GM08714 (cell line): Measurements from ENCODE around the gene PLCD3.

Source experiments
- H3K4me3 ChIP-seq: fragments of 200-500 bp; sonication (Bioruptor generic); 2 replicates; pipeline ENCODE4 v1.5.1; 2014; ENCODE audit warnings: mild to moderate bottlenecking, low read length, inconsistent platforms
- ZNF274 ChIP-seq: IDR thresholded peaks from 2 replicates; pipeline ENCODE4 v1.6.1; 2012; ENCODE audit warnings: mild to moderate bottlenecking, low read depth, low read length

Gene PLCD3, protein sequence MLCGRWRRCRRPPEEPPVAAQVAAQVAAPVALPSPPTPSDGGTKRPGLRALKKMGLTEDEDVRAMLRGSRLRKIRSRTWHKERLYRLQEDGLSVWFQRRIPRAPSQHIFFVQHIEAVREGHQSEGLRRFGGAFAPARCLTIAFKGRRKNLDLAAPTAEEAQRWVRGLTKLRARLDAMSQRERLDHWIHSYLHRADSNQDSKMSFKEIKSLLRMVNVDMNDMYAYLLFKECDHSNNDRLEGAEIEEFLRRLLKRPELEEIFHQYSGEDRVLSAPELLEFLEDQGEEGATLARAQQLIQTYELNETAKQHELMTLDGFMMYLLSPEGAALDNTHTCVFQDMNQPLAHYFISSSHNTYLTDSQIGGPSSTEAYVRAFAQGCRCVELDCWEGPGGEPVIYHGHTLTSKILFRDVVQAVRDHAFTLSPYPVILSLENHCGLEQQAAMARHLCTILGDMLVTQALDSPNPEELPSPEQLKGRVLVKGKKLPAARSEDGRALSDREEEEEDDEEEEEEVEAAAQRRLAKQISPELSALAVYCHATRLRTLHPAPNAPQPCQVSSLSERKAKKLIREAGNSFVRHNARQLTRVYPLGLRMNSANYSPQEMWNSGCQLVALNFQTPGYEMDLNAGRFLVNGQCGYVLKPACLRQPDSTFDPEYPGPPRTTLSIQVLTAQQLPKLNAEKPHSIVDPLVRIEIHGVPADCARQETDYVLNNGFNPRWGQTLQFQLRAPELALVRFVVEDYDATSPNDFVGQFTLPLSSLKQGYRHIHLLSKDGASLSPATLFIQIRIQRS

DNA sequence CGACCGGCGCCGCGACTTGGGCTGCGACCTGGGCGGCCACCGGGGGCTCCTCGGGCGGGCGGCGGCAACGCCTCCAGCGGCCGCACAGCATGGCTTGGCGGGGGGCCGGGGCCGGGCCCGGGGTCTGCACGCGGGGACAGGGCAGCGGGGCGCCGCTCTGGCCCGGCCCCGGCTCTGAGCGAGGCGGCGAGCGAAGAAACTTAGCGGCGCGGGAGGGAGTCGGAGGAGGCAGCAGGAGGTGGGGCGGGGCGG lies at the start of gene PLCD3:
TSS of gene PLCD3 (minus strand) at position 196 of the 252 bp plus-strand sequence. CDS start at position 91, 105 bp downstream.
- TF ChIP-seq ZNF274 = no peak
- H3K4me3 ChIP-seq = peak within 1 kb of the TSS; percentile 61

DNA sequence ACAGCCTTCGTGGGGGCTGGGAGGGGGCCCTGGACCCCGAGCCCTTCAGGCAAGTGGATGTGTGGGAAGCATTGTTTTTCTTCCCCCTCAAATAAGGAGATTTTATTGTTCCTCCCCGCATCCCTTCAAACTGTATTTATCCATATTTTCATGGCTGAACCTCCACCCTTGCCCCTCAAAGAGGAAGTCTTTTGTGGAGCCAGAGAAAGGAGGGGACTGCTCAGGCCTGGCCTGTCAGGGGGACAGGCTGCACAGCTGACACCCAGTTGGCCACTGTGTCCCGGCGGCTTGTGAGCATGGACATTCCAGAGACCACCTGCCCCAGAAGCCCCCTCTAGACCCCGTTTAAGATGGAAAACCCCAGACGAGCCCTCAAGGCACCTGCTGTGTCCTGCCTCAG lies 45.2 kb upstream of the PLCD3 start:
- no peak overlapping the region for H3K4me3 ChIP-seq
- TF ChIP-seq ZNF274 = no peak

DNA sequence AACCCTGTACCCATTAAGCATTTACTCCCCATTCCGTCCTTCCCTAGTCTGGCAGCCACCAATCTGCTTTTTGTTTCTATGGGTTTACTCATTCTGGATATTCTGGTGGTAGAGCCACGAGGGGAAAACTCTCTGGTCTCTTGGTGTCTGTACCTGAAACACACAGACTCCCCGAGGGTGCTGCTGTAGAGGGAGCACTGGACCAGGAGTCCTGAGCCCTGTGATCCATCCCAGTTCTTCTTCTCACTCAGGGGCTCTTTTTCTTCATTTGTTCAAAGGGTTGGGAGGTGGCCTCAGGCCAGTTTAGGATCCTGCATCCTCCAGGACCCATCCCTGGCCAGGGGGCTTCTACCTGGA lies 43.4 kb upstream of the PLCD3 start:
- TF ChIP-seq ZNF274 = no peak
- H3K4me3 ChIP-seq = no peak overlapping the region

DNA sequence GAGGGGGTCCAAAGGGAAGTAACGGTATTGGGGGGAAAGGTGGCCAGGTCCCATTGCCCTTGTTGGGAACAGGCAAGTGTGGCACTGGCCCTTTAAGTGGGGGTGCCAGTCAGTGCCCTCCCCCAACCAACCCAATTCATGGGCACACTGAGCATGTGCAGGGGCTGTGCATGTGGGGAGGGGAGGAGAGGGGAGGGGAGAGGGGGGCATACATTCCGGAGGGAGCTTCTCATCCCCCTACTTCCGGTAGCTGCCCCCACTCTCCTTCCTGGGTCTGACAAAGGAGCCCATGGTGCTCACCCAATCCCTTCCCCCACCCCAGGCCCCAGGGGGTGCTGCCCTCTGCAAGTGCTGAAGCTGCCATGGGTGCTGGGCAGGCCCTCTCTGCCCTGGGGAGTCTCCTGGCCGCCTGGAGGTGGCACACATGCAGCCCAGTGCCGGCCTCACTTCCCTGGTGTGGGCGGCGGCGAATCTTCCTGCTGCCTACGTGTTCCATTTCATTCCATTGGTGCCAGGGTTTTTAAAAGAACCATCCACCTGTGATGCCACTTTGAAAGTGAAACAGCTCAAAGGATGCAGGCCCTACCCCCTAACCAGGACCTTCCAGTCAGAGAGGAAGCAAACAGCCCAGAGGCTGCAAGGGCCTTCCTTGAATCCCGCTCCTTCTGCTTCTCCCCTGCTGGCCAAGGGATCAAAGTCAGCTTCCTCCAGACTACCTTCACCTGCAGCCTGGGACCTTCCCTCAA lies 40.4 kb upstream of the PLCD3 start:
- H3K4me3 ChIP-seq = peak overlapping the region; percentile 0; the same call in 1 of the 2 replicates
- TF ChIP-seq ZNF274 = no peak

- no peak overlapping the region for H3K4me3 ChIP-seq
- TF ChIP-seq ZNF274 = no peak
Measured at GRCh38 chr17:45172232-45172540, 39.9 kb upstream of the PLCD3 start.

GRCh38 chr17:45171338-45172231 lies 39.3 kb upstream of the PLCD3 start:
- TF ChIP-seq ZNF274 = no peak
- no peak overlapping the region for H3K4me3 ChIP-seq

- H3K4me3 ChIP-seq = no peak overlapping the region
- no peak for TF ChIP-seq ZNF274
Measured at GRCh38 chr17:45170931-45171337, 38.6 kb upstream of the PLCD3 start.

- no peak for TF ChIP-seq ZNF274
- no peak overlapping the region for H3K4me3 ChIP-seq
Measured at GRCh38 chr17:45170280-45170930, 38.1 kb upstream of the PLCD3 start.

GRCh38 chr17:45168991-45169752 lies 36.9 kb upstream of the PLCD3 start:
- TF ChIP-seq ZNF274 = no peak
- H3K4me3 ChIP-seq = no peak overlapping the region

GRCh38 chr17:45164734-45165269 lies 32.5 kb upstream of the PLCD3 start:
- H3K4me3 ChIP-seq = no peak overlapping the region
- no peak for TF ChIP-seq ZNF274

DNA sequence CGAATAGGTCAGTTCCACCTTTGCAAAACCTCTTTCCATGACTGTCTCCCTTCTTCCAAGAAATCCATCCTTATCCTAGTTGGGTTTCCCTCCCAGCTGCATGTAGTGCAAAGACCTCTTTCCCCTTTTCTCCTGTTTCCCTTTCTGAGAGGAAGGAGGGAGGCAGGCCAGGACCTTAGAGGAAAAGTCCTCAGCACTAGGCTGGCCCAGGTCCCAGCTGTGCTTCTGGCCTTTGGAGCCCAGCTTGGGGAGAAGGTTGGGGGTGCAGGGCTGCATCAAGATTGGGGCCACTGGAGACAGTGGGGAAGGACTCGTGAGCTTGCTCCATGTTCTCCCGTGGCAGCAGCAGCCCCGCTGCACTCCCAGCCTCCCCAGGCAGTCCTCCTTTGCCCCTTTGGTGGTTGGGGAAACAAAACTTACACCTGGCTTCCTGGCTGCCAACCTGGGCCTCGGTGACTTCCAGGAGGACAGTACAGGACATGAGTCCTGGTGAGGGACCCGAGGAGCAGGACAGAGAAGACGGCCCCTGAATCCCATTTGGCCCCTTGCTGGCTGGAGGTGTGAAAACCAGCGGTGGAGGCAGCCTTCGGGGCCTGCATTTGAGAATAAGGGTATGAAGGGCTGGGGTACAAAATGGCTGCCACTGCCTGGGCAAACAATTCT lies 29.8 kb upstream of the PLCD3 start:
- peak overlapping the region; percentile 52; the same call in 1 of the 2 replicates for H3K4me3 ChIP-seq
- no peak for TF ChIP-seq ZNF274

DNA sequence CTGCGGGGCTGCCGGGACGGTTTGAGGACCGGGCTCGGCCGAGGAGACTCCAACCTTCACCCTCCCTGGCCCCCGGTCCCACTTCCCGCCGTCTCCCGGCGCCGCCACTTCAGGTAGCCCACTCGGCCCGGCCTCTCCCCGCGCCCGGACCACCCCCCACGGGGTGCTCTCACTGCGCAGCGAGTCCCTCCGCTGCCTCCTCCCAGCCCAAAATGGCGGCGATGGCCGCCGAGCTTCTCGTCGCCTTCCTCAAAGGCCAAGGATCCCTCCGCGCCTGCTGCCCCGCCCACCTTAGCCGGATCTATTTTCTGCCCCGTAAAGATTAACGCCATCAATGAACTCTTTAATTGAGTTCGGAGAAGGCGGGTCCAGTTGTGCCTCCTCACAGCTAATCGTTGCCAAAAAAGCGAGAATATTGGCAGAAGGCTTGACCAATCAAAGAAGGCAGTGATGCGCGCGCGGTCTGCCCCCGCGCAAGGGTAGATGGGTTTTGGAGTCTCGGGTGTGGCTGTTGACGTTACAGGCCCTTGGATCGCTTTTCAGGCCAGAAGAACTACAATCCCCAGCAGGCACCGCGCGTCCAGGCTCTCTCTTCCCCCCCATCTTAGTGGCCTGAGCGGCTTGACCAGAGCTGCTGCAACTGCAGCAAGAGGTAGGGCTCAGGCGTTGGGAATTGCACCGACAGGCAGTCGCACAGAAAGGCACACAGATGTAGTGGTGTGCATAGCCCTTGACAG lies 29.1 kb upstream of the PLCD3 start, which contains the start of gene HEXIM2:
TSS of gene HEXIM2 (plus strand) at position 588 of the 737 bp plus-strand sequence. CDS start 919 bp downstream, outside the sequence.
- H3K4me3 ChIP-seq = peak within 1 kb of the TSS; percentile 78
- TF ChIP-seq ZNF274 = no peak
